Endodermal cell (in vitro differentiated cells): ENCODE data around the gene IGF2. TPM values are rescaled to one million over a fixed set of nuclear protein-coding genes. Genes with fewer than 3 reads are reported as not detected.

Source experiments
- DNase-seq: peaks from one replicate; pipeline ENCODE4 v3.0.0-alpha.2; 2017
- H3K27ac ChIP-seq: 2 replicates; pipeline ENCODE4 v1.5.1; 2013; ENCODE audit warnings: mild to moderate bottlenecking, low read depth, low read length, moderate library complexity
- H3K27me3 ChIP-seq: 2 replicates; pipeline ENCODE4 v1.6.1; 2013; ENCODE audit warnings: mild to moderate bottlenecking, low read length, moderate library complexity; ENCODE audit not compliant: insufficient read depth, control insufficient read depth, poor library complexity, severe bottlenecking
- H3K36me3 ChIP-seq: 2 replicates; pipeline ENCODE4 v1.7.0; 2013; ENCODE audit warnings: mild to moderate bottlenecking, low read length, moderate library complexity; ENCODE audit not compliant: control insufficient read depth, insufficient read depth
- H3K4me1 ChIP-seq: one replicate; pipeline ENCODE4 v1.7.0; 2013; ENCODE audit warnings: low read length; ENCODE audit not compliant: control insufficient read depth, insufficient read depth
- H3K4me3 ChIP-seq: 2 replicates; pipeline ENCODE4 v1.5.1; 2013; ENCODE audit warnings: mild to moderate bottlenecking, low read length, moderate library complexity
- H3K9ac ChIP-seq: 2 replicates; pipeline ENCODE4 v1.6.1; 2013; ENCODE audit warnings: mild to moderate bottlenecking, low read length, moderate library complexity; ENCODE audit not compliant: poor library complexity, severe bottlenecking; ENCODE audit errors: extremely low read depth
- H3K9me3 ChIP-seq: 2 replicates; pipeline ENCODE4 v1.6.1; 2013; ENCODE audit warnings: mild to moderate bottlenecking, low read length, moderate library complexity; ENCODE audit not compliant: control insufficient read depth
- H3K27ac Mint-ChIP-seq: 2 replicates; pipeline ENCODE4 v1.8.0; 2020; ENCODE audit warnings: mixed read lengths
- H3K27me3 Mint-ChIP-seq: 2 replicates; pipeline ENCODE4 v1.8.0; 2021; ENCODE audit warnings: mild to moderate bottlenecking, mixed read lengths; ENCODE audit not compliant: insufficient read depth
- H3K36me3 Mint-ChIP-seq: 2 replicates; pipeline ENCODE4 v1.8.0; 2020; ENCODE audit warnings: low read depth, mixed read lengths
- H3K4me1 Mint-ChIP-seq: 2 replicates; pipeline ENCODE4 v1.8.0; 2020; ENCODE audit warnings: mixed read lengths
- H3K4me3 Mint-ChIP-seq: 2 replicates; pipeline ENCODE4 v1.8.0; 2020; ENCODE audit warnings: mild to moderate bottlenecking, moderate library complexity, mixed read lengths
- H3K9me3 Mint-ChIP-seq: 2 replicates; pipeline ENCODE4 v1.8.0; 2020; ENCODE audit warnings: mild to moderate bottlenecking, mixed read lengths
- CTCF ChIP-seq: fragments of 200-600 bp; sonication (generic); conservative IDR thresholded peaks from 2 replicates; pipeline ENCODE4 v1.5.0; 2021; ENCODE audit warnings: antibody characterized with exemption, mild to moderate bottlenecking
- WGBS, 2 experiments: methylation state at CpG; one replicate each; pipeline versions ENCODE4 v1.1.5 to v1.1.7; 2013; ENCODE audit warnings: missing lambda C conversion rate in 2 of 2, mixed read lengths in 1 of 2; ENCODE audit not compliant: insufficient coverage in 1 of 2, insufficient read length in 1 of 2; 5-methylcytosine and 5-hydroxymethylcytosine counted together
- total RNA-seq, 2 donors: library from RNA; stranded (reverse); fragmentation: NEBNext Ultra II Directional in 1 of 2; extraction: Animal tissue kit (Norgen Biotek cat#: 25700) in 1 of 2; gene quantifications; 2 replicates in 1 of 2; 3 replicates in 1 of 2; pipeline ENCODE4 v1.2.1, GENCODE V29; 2021

Gene IGF2
- total RNA-seq, 2 donors from 2014 or later: 0.80 to 5.1 TPM

- DNase-seq: no peak
- Histone ChIP-seq H3K27me3 (peaks cover 6% of the 10 kb centered on the region), H3K9me3 (no peaks in the 10 kb centered on the region), H3K4me3 (no peak overlapping the region), H3K9ac (no peak overlapping the region), H3K36me3 (no peaks in the 10 kb centered on the region), H3K4me1 (no peaks in the 10 kb centered on the region), H3K27ac (no peak overlapping the region)
- H3K4me1 Mint-ChIP-seq: no peaks in the 10 kb centered on the region
- 92 to 94% methylated on average over 12 to 18 of the region's 18 CpGs for WGBS, 2 experiments
- H3K9me3 Mint-ChIP-seq: no peaks in the 10 kb centered on the region
- no peak overlapping the region for H3K4me3 Mint-ChIP-seq
- peaks cover 10% of the 10 kb centered on the region for H3K27me3 Mint-ChIP-seq
- TF ChIP-seq CTCF: no peak
- H3K36me3 Mint-ChIP-seq: no peaks in the 10 kb centered on the region
- no peak overlapping the region for H3K27ac Mint-ChIP-seq
These were observed 42.9 kb upstream of the IGF2 start for GRCh38 chr11:2182075-2182474.

GRCh38 chr11:2180789-2181370 lies 41.7 kb upstream of the IGF2 start:
- Histone ChIP-seq H3K4me3 (no peak overlapping the region), H3K27me3 (peaks cover 6% of the 10 kb centered on the region), H3K9me3 (no peaks in the 10 kb centered on the region), H3K4me1 (no peaks in the 10 kb centered on the region), H3K36me3 (no peaks in the 10 kb centered on the region), H3K9ac (no peak overlapping the region), H3K27ac (no peak overlapping the region)
- Mint-ChIP-seq H3K9me3 (no peaks in the 10 kb centered on the region), H3K4me1 (no peaks in the 10 kb centered on the region), H3K36me3 (no peaks in the 10 kb centered on the region), H3K27ac (no peak overlapping the region), H3K27me3 (peaks cover 8% of the 10 kb centered on the region), H3K4me3 (no peak overlapping the region)
- no peak for DNase-seq
- no peak for TF ChIP-seq CTCF
- 90 to 95% methylated on average over 10 to 11 of the region's 11 CpGs for WGBS, 2 experiments

- Mint-ChIP-seq H3K4me3 (no peak overlapping the region), H3K9me3 (no peaks in the 10 kb centered on the region), H3K4me1 (no peaks in the 10 kb centered on the region), H3K27ac (no peak overlapping the region), H3K36me3 (no peaks in the 10 kb centered on the region), H3K27me3 (peaks cover 8% of the 10 kb centered on the region)
- no peak overlapping the region for H3K27ac ChIP-seq
- peaks cover 6% of the 10 kb centered on the region for H3K27me3 ChIP-seq
- no peak for TF ChIP-seq CTCF
- no peak overlapping the region for H3K4me3 ChIP-seq
- 91 to 94% methylated on average over 10 to 15 of the region's 15 CpGs for WGBS, 2 experiments
- no peak overlapping the region for H3K9ac ChIP-seq
- H3K4me1 ChIP-seq: no peaks in the 10 kb centered on the region
- no peaks in the 10 kb centered on the region for H3K36me3 ChIP-seq
- DNase-seq: no peak
- no peaks in the 10 kb centered on the region for H3K9me3 ChIP-seq
These were observed 41.2 kb upstream of the IGF2 start for GRCh38 chr11:2180347-2180746.
